Measurements from ENCODE around the gene NODAL. TPM values are rescaled to one million over a fixed set of nuclear protein-coding genes. Genes with fewer than 3 reads are reported as not detected.

Gene NODAL
- total RNA-seq, 1 donor from 2014 or later: not detected

GRCh38 chr10:70396140-70396539 is 45.3 kb downstream of the NODAL start:
- no peak for TF ChIP-seq CTCF (IDR thresholded peaks at IDR 0.05; ENCODE audit: unreplicated experiment)

GRCh38 chr10:70391654-70392053 is 49.8 kb downstream of the NODAL start:
- Mint-ChIP-seq H3K4me1 (ENCODE audit: low read depth) (peaks cover 19% of the 10 kb centered on the region), H3K4me3 (ENCODE audit: low read depth) (no peak overlapping the region), H3K9me3 (ENCODE audit: low read depth) (no peaks in the 10 kb centered on the region), H3K27ac (peak overlapping the region; percentile 86), H3K27me3 (no peaks in the 10 kb centered on the region), H3K36me3 (ENCODE audit: insufficient read depth) (no peaks in the 10 kb centered on the region)
- DNase-seq (ENCODE audit: low spot score, unreplicated experiment): no peak
- TF ChIP-seq CTCF (IDR thresholded peaks at IDR 0.05; ENCODE audit: unreplicated experiment): no peak

More at GRCh38 chr10:70396140-70396539, 45.3 kb downstream of the NODAL start:
- Mint-ChIP-seq H3K27ac (no peak overlapping the region), H3K27me3 (no peaks in the 10 kb centered on the region), H3K4me3 (ENCODE audit: low read depth) (no peak overlapping the region), H3K4me1 (ENCODE audit: low read depth) (peaks cover 8% of the 10 kb centered on the region), H3K36me3 (ENCODE audit: insufficient read depth) (no peaks in the 10 kb centered on the region), H3K9me3 (ENCODE audit: low read depth) (no peaks in the 10 kb centered on the region)
- no peak for DNase-seq (ENCODE audit: low spot score, unreplicated experiment)

Other genes with a start within 250 kb of the NODAL start
- gene PPA1, start 208.3 kb downstream of the NODAL start, total RNA-seq: 119 and 128 TPM in 2 replicates
- not detected in 2 replicates for gene NPFFR1, start 157.7 kb downstream of the NODAL start, total RNA-seq
- gene LRRC20, start 59.1 kb downstream of the NODAL start, total RNA-seq: 16.7 and 19.6 TPM in 2 replicates
- gene EIF4EBP2, start 37.5 kb downstream of the NODAL start, total RNA-seq: 99.6 and 101 TPM in 2 replicates
- 1.2 and 1.4 TPM in 2 replicates for gene PALD1, start 37.1 kb upstream of the NODAL start, total RNA-seq
- not detected in 2 replicates for gene PRF1, start 161.1 kb upstream of the NODAL start, total RNA-seq
- gene ADAMTS14, start 230.8 kb upstream of the NODAL start, total RNA-seq: 0.05 TPM in 1 of 2 replicates, not detected in the other